AG09309 (cell line): ENCODE measurements around the gene NKAIN2.

Source experiments
- DNase-seq: peaks from one replicate; pipeline ENCODE4 v3.0.0-alpha.2; 2010; ENCODE audit warnings: low read depth
- H3K4me3 ChIP-seq: 2 replicates; pipeline ENCODE4 v1.5.1; 2011; ENCODE audit warnings: mild to moderate bottlenecking, low read depth, low read length, moderate library complexity; ENCODE audit not compliant: control insufficient read depth
- CTCF ChIP-seq: IDR thresholded peaks from 2 replicates; pipeline ENCODE4 v1.5.1; 2011; ENCODE audit warnings: mild to moderate bottlenecking, low read depth, low read length, inconsistent platforms; ENCODE audit not compliant: insufficient read depth, control insufficient read depth; ENCODE audit errors: missing control alignments

Gene NKAIN2

DNA sequence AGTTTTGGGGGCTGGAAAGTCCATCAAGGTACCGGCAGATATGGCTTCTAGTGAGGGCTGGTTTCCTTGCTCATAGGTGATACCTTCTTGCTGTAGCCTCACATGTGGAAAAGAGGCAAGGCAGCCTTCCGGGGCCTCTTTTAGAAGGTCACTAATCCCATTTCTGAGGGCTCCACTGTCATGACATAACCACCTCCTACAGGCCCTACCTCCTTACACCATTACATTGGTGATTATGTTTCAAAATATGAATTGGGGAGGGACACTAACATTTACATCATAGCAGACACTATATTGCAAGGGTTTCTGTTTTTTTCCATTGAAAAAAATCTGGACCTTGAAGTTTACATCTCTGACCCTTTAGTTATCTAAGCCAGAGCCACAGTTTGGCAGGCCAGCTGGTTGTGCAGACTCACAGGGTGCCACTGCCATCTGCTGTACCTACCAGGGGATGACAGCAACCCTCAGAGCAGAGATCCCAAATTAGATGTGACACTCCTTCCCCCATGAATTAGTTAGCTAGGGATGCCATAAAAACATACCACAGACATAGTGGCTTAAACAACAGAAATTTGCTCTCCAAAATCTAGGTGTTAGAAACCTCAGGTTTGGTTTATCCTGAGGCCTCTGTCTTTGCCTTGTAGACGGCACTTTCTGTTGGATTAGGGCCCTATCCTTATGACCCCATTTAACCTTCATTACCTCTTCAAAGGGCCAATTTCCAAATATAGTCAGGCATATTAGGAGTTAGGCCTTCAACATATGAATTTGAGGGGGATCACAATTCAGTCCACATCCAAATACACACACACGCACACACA lies 992.2 kb downstream of the NKAIN2 start:
- DNase-seq, result no peak

GRCh38 chr6:124796464-124796970 lies 992.9 kb downstream of the NKAIN2 start:
- H3K4me3 ChIP-seq, result no peak overlapping the region
- no peak for DNase-seq
- no peak for TF ChIP-seq CTCF

More for the DNA sequence above, 992.2 kb downstream of the NKAIN2 start:
- H3K4me3 ChIP-seq, result no peak overlapping the region
- TF ChIP-seq CTCF, result no peak

DNA sequence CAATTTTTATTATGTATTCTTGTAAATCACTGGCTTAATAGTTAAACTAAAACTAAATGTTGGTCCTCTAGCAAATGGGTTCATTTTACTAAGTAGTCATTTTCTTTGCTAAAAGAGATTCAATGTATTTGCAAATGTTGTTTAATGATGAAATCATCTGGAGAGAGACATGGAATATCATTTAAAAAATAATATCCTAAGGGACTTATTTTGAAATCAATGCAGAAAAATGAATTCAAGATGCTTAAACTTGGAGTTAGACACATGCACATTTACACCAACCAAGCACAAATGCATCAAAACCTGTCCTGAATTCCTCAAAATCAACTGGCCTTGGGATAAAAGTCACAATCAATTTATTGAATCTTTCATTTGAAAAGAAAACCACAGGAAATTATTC lies 993.6 kb downstream of the NKAIN2 start:
- H3K4me3 ChIP-seq, result no peak overlapping the region
- no peak for DNase-seq
- TF ChIP-seq CTCF, result no peak

- no peak overlapping the region for H3K4me3 ChIP-seq
- DNase-seq, result no peak
- TF ChIP-seq CTCF, result no peak
These were observed 995.4 kb downstream of the NKAIN2 start for GRCh38 chr6:124798942-124799496.

GRCh38 chr6:124799638-124800037 lies 996.0 kb downstream of the NKAIN2 start:
- no peak for TF ChIP-seq CTCF
- H3K4me3 ChIP-seq, result no peak overlapping the region
- no peak for DNase-seq

GRCh38 chr6:124800222-124800621 lies 996.6 kb downstream of the NKAIN2 start:
- no peak overlapping the region for H3K4me3 ChIP-seq
- no peak for DNase-seq
- no peak for TF ChIP-seq CTCF
